Measurements from ENCODE around the gene AP1G2.
A peak's percentile ranks its signal among the peaks of the same experiment; 100 is the strongest.

AP1G2 gene

DNA sequence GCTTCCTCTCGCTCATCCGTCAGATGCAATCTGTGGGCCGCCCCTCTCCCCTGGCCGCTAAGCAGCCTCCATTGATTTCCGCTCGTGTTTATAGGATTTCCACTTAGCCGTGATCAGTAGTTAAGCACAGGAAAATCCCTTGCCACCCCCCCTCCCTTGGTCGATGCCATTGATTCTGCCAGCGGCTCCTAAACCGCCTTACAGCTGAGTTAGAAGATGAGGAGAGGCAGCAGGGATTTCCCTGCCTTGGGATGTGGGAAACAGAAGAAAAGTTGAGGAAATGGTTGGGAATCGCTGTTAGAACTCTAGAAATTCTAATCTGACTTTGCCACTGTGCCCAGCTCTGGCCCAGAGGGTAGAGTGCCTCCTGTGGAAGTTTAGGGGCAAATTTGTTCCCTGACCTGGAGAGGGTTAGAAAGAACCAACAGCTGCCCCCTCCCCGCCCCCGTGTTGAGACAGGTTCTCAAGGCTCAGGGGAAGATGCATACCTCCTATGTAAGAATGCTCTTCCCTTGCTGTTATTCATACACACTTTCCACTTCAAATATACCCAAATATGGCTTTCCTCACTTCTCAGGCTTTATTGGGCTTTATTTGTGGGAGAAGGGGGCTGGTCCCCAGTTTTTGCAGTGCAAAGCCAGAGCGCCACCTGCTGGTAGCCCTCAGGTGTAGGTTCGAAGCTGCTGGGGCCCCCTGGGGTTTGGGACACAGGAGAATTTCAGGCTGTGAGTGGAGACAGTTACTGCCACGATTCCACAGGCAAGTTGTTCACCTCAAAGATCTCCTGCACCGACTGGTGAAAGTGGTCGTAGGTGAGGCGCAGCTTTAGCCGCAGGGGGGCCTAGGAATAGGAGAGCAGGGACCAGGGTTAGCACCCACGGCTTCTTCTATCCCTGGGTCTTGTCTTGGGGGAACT, 8.3 kb downstream of the AP1G2 start:
- DNase-seq (ENCODE audit: low read depth in 4 of 4, low spot score in 1 of 4): peak; percentile 52 to 62 (median 58)

DNA sequence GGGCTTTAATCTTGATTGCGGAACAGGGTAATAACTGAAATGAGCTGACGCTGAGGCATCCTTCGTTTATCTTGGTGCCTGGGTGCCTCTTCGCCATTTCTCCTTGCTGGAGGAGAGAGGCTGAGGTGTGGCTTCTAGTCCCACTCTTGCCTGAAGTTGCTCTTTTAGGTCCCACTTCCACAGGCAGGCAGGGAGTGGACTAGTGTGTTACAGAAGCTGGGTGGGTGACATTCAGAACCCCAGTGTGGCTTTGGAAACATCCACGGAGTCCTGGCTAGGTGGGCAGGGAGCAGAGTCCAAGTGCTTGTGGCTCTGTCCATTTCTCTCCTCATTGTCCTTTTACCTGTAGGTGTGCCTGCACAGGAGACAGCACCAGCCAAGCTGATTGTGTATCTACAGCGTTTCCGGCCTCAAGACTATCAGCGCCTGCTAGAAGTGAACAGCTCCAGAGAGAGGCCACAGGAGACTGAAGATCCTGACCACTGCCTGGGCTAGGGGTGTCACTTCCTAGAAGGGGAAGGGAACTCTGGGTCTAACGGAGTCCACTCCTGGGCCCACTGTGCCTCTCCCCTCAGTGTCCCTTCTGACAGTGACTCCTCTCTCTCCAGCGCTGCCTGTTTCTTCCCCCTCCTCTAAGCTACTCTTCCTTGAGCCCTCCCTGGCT, 9.1 kb downstream of the AP1G2 start:
- DNase-seq (ENCODE audit: low read depth in 4 of 4, low spot score in 1 of 4): no peak

DNA sequence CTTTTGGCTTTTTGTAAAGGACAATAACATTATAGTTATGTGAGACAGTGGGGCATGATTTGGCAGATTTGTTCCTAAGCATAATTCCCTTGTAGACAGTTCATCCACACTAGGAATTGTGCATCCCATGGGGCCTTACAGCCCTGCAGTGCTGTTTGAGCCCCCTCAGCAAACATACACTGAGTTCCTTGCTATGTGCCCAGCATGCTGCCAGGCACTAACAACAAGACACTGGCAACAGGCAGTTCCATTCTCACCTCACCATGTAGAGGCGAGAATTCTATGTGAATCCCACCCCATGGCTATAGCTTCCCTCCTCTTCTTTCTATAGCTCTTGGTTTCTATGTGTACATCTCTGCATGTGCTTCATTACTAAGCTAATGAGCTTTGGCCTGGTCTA, 9.6 kb downstream of the AP1G2 start:
- no peak for DNase-seq (ENCODE audit: low read depth in 4 of 4, low spot score in 1 of 4)

DNA sequence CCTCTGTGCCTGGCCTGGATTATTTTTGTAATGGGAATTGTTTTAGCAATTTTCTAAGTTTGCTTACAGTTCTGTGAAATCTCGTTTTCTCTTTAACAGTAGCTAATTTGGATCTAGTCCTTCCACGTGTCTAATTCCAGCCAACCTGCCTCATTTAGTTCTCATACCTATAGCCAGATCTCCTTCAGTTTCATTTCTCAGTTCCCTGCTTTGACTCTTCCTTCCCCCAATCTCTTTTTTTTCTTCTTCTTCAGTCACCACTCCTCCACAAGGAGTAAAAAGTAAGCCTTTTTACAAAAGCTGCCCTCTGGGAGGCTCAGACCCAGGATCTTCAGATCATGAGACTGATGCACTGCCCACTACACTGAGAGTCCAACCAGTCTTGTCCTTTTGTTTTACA, 10.1 kb downstream of the AP1G2 start:
- DNase-seq (ENCODE audit: low read depth in 4 of 4, low spot score in 1 of 4): no peak

DNA sequence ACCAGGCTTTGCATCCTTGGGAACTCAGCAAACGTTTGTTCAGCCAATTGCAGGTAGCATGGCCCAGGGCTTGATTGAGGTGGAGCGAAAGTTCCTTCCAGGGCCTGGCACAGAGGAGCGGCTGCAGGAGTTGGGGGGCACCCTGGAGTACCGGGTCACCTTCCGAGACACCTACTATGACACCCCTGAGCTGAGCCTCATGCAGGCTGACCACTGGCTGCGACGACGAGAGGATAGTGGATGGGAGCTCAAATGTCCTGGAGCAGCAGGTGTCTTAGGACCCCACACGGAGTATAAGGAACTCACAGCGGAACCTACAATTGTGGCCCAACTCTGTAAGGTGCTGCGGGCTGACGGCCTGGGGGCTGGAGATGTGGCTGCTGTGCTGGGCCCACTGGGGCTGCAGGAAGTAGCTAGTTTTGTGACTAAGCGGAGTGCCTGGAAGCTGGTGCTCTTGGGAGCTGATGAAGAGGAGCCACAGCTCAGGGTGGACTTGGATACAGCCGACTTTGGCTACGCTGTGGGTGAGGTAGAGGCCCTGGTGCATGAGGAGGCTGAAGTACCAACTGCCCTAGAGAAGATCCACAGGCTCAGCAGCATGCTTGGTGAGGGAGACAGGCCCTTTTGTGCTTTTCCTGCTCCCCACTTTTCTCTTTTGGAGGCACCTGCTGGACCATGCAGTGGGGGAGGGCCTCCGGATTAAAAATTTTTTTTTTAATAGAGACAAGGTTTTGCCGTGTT, 10.7 kb downstream of the AP1G2 start:
- DNase-seq (ENCODE audit: low read depth in 4 of 4, low spot score in 1 of 4): no peak

DNA sequence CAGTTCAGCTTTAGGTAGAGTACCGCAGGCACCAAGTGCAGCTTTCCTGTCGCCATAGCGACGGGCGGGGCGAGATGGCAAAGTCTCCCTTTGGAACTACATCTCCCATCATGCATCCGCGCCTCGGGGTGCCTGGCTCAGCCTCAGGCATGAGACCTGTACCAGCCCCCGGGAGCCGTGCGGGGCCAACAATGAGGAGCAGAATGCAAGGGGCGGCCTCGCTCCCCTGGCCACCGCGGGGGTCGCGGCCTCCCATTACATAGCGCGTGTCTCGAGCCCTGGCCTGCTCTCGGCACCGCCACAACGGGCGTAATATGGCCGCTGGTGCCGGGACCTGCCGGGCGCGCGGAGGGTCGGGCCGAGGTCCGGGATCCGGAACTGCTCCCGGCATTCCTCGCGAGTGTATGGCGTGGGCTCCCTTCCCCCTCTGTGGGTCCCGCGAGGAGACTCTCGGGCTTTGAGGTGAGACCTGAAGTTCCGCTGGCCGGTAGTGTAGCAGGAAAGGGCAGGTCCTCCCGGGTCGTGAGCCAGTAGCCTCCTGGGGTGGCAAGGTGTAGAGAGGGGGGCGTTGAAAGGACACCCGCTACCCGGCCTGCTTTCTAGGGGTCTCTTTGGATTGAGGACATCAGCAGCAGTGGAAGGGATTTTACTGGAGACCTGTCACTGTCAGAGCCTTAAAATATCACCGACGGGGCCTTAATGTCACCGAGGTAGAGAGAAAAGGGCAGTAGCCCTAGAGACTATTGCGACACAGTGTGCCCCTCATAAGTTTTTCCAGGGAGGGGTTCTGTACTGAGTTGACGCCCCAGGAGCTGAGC, 11.5 kb downstream of the AP1G2 start, which contains the start of gene THTPA:
Gene THTPA, plus strand, starts transcription at position 390 of the 818 bp plus-strand sequence. CDS start 487 bp downstream, outside the sequence.
- peak; percentile 76 to 91 (median 88) for DNase-seq (ENCODE audit: low read depth in 4 of 4, low spot score in 1 of 4)

DNA sequence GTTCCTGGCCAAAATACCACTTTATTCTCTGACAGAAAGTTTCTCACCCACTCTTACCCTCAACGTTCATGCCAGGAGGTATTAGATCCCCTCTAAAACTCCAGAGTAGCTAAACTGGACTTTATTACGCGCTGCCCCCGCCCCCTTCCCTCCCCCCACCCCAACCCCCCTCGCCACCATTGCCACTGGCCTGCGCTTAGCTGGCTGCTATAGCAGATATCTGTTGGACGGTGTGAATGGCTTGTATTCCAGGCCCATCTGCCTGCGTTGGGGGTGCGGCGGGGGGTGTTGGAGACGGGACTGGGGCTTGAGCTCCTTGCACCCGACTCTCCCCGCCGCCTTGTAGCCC, 12.1 kb downstream of the AP1G2 start:
- no peak for DNase-seq (ENCODE audit: low read depth in 4 of 4, low spot score in 1 of 4)

DNA sequence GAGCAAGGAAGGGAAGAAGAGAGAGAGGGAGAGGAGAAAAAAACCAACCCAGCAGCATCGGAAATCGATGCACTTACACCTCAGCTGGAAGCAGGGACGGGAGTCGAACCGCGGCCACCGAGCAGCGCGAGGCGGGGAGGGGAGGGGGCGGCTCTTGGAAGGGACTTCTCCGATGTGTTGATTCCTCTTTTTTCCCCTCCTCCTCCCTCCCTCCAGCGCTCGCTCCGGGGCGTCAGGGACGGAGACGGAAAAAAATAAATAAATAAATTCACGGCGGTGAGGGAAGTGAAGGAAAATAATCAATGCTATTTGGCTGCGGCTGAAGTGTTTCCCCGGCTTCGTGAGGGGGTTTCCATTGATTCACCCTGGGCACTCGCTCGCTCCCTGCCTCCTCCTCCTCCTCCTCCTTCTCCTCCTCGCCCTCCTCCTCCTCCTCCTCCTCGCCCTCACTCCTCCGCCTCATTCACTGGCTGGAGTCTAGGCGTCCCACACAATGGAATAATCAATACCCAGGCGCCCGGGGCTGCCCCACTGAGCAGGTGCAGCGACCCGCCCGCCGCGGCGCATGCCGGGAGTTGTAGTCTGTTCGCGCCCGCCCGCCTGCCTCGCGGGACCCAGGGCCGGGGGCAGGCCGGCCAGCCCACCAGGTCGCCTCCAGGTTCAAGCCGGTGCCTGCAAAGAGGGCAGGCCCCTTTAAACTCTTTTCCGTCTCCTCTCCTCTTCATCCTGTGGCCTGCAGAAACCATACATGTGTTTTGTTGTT, 16.1 kb downstream of the AP1G2 start, which contains the start of gene ZFHX2:
Gene ZFHX2, minus strand, starts transcription at position 500 of the 763 bp plus-strand sequence. CDS start 16,440 bp downstream, outside the sequence.
- peak; percentile 63 to 79 (median 72) for DNase-seq (ENCODE audit: low read depth in 4 of 4, low spot score in 1 of 4)

DNA sequence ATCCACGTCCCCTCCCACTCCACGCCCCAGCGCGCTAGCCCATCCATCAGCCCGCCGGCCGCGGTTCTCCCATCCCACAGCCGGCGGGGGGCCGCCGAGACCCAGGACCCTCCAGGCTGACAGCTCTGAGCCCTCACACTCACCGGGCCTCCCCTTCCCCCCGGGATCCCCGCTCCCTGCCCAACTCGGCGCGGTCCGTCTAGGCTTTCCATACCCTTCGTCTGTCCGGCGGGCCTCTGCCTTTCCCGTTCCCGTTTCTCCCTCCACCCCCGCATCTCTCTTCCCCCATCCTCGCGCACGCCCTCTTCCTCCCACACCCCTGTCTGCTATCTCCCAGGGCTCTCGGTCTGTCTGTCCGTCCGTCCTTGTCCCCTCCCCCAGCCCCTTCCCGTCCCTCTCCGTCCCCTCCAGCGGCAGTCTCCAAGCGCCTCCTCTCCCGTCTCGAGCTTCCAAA, 16.8 kb downstream of the AP1G2 start:
- DNase-seq (ENCODE audit: low read depth in 4 of 4, low spot score in 1 of 4): no peak

DNA sequence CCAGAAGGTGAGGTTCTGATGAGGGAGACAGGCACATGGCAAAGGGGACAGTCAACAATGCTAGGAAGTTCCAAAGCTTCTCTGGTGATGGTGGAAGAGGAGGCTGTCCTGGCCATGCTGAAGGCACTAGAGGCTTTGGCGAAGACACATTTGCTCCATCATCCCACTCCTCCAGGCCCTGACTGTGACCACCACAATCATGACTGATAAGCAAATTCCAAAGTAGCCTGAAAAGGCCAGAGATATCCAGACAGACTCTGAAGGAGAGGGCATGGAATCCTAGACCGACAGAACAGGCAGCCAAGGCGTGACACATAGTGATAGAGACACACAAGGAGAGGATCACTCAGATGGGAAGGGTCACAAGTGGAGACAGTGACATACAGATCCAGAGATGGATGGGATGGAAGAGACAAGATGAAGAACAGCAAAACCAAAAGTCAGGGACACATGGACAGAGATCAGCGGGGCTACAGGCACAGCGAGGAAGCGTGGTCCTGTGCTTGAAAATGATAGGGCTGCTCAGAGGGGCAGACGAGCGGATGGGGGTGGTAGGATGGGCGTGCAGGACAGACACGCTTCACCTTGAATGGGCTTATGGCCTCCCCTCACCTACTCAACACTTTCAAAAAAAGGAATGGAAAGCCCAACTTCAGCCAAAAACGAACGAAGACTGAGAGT, 17.3 kb downstream of the AP1G2 start:
- no peak for DNase-seq (ENCODE audit: low read depth in 4 of 4, low spot score in 1 of 4)

DNA sequence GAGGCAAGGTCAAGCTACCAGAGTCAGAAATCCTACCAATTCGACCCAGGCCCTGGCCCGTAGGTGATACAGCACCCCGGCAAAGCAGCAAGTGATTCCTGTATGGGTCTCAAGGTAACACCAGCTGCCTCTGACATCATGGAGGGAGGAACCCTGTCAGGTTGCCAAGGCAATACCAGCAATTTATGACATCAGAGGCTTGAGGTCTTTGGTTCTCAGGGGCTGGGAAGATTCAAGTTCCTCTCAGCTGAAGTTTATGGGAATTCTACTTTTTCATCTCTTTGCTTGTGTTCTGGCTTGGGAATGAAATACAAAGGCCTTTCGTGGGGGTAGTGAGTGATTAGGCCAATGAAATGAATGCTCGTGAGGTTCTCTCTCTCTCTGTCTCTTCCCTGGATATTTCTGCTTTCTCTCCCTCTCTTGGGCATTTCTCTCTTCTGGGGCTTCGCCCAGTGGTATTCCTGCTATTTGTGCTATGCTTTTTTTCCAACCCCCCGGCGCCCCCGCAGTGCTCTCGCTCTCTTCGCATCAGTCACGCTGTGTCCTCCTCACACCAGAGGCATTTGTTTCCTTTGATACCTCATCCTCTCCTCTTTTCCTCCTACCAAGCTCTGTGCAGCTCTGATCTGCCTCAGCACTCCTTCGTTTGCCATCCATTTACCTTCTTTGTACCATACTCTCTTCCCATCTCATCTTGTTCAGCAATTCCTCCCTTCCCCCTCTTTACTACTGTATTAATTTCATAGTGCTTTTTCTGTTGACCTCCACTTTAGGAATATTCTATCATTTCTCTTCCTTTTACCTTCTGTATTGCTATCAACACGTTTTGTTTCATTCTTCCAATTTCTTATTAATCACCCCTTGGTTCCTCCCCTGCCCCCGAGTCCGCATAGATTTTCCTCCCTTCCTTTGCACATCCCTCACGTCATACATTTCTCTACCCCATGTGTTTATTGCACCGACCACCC, 19.0 kb downstream of the AP1G2 start:
- DNase-seq (ENCODE audit: low read depth in 4 of 4, low spot score in 1 of 4): no peak

DNA sequence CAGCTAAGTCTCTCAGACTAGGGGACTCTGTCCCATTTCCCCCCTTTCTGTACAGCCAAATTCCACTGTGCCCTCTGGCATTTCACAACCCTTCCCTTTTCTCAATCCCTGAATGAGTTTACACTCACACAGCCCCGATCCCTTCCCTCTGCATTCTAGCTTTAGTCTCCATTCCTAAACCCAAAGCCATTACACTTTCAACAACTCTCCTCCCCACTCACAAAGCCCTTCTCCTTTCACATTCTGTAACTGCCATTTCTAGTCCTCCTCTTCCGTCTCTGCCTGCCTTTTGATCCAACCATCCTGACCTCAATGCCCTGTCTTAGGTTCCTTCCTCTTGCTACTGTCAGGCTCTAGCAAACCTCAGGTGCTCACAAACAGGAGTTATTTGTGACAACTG, 19.7 kb downstream of the AP1G2 start:
- no peak for DNase-seq (ENCODE audit: low read depth in 4 of 4, low spot score in 1 of 4)

DNA sequence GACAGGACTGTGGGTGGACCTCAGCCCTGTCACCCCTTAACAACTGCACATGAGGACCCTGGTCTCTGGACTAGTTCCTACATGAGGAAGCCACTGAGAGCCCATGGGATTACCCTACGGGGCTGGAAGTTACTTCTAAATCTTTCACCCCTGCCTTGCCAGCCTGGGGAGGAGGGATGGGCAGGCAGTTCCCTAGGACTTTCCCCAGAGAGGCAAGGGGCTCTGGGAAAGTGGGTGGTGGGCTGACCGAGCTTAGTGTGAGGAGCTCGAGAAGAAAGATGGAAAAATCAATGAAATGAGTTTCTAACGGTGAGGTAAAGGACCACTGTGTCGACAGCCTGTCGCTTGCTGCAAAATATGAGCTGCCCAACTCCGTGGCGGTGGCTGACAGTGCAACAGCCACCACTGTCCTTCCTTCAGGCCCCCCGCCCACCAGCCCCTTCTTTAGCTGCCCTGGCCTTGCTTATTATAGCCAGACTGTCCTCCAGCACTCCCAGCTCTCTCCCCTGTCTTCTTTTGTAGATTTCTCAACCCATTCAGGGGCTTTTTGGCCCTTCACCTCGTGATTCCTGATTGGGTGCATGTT, 21.0 kb downstream of the AP1G2 start:
- DNase-seq (ENCODE audit: low read depth in 4 of 4, low spot score in 1 of 4): no peak

DNA sequence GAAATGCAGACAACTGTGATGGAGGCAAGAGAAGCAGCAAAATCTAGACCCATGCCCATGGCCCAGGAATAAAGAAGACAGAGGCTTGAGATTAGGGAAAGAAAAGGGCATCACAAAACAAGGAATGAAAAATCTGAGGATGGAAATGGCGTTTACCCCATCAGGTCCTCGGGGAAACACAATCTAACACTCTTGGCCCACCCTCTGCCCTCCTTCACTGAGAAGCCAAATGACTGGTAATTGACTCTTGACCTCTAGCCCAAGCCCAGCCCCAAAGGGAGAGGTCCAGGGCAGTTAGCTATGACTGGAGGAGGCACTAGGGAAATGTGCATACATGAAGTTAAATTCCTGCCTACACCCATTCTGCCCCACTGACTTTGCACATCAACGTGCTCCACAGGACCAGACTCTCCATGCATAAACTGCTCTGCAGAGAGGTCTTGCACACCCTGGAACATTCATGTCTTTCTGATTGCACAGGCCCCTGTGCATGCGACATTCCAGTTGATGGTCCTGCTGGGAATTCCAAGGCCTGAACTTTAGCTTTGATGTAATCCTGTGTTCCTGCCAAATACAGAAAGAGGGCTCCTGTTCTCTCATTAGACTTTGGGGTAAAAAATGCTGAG, 21.7 kb downstream of the AP1G2 start:
- no peak for DNase-seq (ENCODE audit: low read depth in 4 of 4, low spot score in 1 of 4)

DNA sequence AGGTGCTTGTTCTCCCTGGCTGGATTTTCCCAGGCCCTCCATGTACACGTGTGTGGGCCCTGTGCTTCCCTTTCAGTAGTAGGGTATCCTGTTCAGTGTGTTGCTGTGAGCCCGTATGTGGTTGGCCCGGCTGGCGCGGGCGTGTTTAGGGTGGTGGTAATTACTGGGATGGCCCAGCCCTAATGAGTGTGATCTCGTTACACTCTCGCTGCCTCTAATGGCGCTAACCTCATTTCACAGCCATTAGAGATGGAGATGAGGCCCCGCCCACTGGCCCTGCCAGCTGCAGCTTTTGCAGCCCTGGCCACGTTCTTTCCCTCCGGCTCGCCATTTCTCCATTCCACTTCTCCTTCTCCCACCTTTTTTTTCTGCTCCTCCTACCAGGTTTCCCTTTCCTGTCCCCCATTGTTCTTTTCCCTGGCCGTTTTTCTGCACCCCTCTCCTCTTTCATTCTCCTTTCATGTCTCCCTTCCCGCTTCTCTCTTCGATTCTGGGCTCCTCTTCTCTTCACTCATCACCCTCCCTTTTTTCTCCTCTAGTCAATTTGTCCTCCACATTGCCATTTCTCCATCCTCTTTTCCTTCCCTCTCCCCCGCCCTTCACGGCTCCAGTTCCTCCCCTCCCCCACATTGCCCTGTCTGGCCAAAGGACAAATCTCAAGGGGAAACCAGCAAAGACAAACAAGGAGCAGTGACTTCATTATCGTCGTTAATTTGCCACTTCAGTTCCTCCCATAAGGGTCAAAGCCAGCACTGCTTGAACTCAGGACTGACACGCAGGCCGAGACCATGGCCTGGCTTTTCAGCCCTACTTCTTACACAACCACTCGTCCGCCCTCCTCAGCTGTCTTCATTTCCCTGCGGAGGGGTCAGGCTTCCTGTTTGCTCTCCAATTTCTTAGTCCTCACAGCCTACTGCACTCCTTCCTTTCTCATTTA, 22.8 kb downstream of the AP1G2 start:
- no peak for DNase-seq (ENCODE audit: low read depth in 4 of 4, low spot score in 1 of 4)

DNA sequence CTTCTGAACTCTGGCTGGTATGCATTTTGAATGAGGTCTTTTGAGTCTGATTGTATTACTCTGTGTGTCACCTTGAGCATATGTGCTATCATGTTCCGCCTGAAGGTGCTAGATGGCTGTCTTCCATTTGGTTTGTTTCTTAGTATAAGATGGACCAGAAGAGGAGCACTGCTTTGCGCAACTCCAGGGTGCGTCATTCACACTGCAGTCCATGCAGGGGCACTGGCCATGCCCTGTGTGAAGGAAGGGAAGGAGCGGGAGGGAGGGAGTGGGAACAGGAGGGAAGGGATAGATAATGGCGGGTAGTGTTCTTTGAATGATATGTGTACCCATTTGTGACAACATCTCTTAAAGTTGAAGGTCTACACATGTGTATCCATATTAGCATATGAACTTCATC, 24.2 kb downstream of the AP1G2 start:
- DNase-seq (ENCODE audit: low read depth in 4 of 4, low spot score in 1 of 4): no peak

Measured in stimulated activated CD4-positive, alpha-beta T cell treated with anti-CD3 and anti-CD28 coated beads, Interleukin-1b, Interleukin-23, amount 100 ng/mL, for 24 hours (primary cell).